SK-N-SH treated with all-trans-retinoic acid at 6 μM for 48 hours (cell line): ENCODE data around the gene SPATA18.

Experiments used
- ATAC-seq: fragments of 200-7000 bp; cut with Tn5 transposase; 3 replicates; pipeline ENCODE4 v1.9.1; 2020; ENCODE audit warnings: mild to moderate bottlenecking, moderate library complexity
- ARNTL ChIP-seq: fragments of 450-650 bp; formaldehyde crosslinking; IDR thresholded peaks from 2 replicates; pipeline ENCODE4 v1.5.0; 2020; ENCODE audit warnings: low read depth, mild to moderate bottlenecking, moderate library complexity, borderline replicate concordance
- CREB5 ChIP-seq: fragments of 250-450 bp; sonication (Bioruptor Pico); IDR thresholded peaks from 2 replicates; pipeline ENCODE4 v1.5.1; 2020; ENCODE audit warnings: low read depth, mild to moderate bottlenecking, moderate library complexity
- CSDC2 ChIP-seq: fragments of 250-450 bp; sonication (Bioruptor Pico); IDR thresholded peaks from 2 replicates; pipeline ENCODE4 v1.5.0; 2020; ENCODE audit warnings: mild to moderate bottlenecking, moderate library complexity
- CSRNP3 ChIP-seq: fragments of 250-450 bp; sonication (Bioruptor Pico); IDR thresholded peaks from 2 replicates; pipeline ENCODE4 v1.5.1; 2021; ENCODE audit warnings: mild to moderate bottlenecking, moderate library complexity
- ESRRG ChIP-seq: fragments of 250-450 bp; sonication (Bioruptor Pico); IDR thresholded peaks from 2 replicates; pipeline ENCODE4 v1.6.1; 2021; ENCODE audit warnings: mild to moderate bottlenecking
- GLIS3 ChIP-seq: fragments of 250-450 bp; sonication (Bioruptor Pico); IDR thresholded peaks from 2 replicates; pipeline ENCODE4 v1.5.0; 2020; ENCODE audit warnings: mild to moderate bottlenecking, moderate library complexity
- ISL1 ChIP-seq: fragments of 250-450 bp; sonication (Bioruptor Pico); IDR thresholded peaks from 2 replicates; pipeline ENCODE4 v2.1.2; 2022; ENCODE audit warnings: mild to moderate bottlenecking, moderate library complexity
- OSR1 ChIP-seq: fragments of 250-450 bp; sonication (Bioruptor Pico); IDR thresholded peaks from 2 replicates; pipeline ENCODE4 v1.8.0; 2022; ENCODE audit warnings: moderate library complexity, mild to moderate bottlenecking, inconsistent platforms
- PPARA ChIP-seq: fragments of 250-450 bp; sonication (Bioruptor Pico); IDR thresholded peaks from 2 replicates; pipeline ENCODE4 v1.5.0; 2020; ENCODE audit warnings: mild to moderate bottlenecking, borderline replicate concordance
- RARB ChIP-seq: fragments of 250-450 bp; sonication (Bioruptor Pico); IDR thresholded peaks from 2 replicates; pipeline ENCODE4 v1.8.0; 2021; ENCODE audit warnings: mild to moderate bottlenecking, moderate library complexity
- SNAI2 ChIP-seq: fragments of 250-450 bp; sonication (Bioruptor Pico); IDR thresholded peaks from 2 replicates; pipeline ENCODE4 v1.5.0; 2020; ENCODE audit warnings: mild to moderate bottlenecking, moderate library complexity
- TCF4 ChIP-seq: fragments of 250-450 bp; sonication (Bioruptor Pico); IDR thresholded peaks from 2 replicates; pipeline ENCODE4 v1.8.0; 2021; ENCODE audit warnings: mild to moderate bottlenecking, moderate library complexity, borderline replicate concordance
- TOX ChIP-seq: fragments of 250-450 bp; sonication (Bioruptor Pico); IDR thresholded peaks from 2 replicates; pipeline ENCODE4 v1.8.0; 2021; ENCODE audit warnings: mild to moderate bottlenecking, moderate library complexity, borderline replicate concordance
- TSHZ2 ChIP-seq: fragments of 250-450 bp; sonication (Bioruptor Pico); IDR thresholded peaks from 2 replicates; pipeline ENCODE4 v1.5.0; 2020; ENCODE audit warnings: mild to moderate bottlenecking, moderate library complexity
- ZC3H10 ChIP-seq: fragments of 250-450 bp; sonication (Bioruptor Pico); IDR thresholded peaks from 2 replicates; pipeline ENCODE4 v1.5.1; 2021; ENCODE audit warnings: mild to moderate bottlenecking, moderate library complexity
- ZFP3 ChIP-seq: fragments of 250-450 bp; sonication (Bioruptor Pico); IDR thresholded peaks from 2 replicates; pipeline ENCODE4 v1.5.0; 2020; ENCODE audit warnings: mild to moderate bottlenecking, moderate library complexity
- ZFP30 ChIP-seq: fragments of 450-650 bp; formaldehyde crosslinking; IDR thresholded peaks from 2 replicates; pipeline ENCODE4 v1.5.0; 2022; ENCODE audit warnings: mild to moderate bottlenecking, moderate library complexity
- ZNF565 ChIP-seq: fragments of 450-650 bp; formaldehyde crosslinking; conservative IDR thresholded peaks from 2 replicates; pipeline ENCODE4 v1.5.0; 2020; ENCODE audit warnings: low read depth, mild to moderate bottlenecking, moderate library complexity
- ZNF8 ChIP-seq: fragments of 450-650 bp; formaldehyde crosslinking; IDR thresholded peaks from 2 replicates; pipeline ENCODE4 v1.5.0; 2020; ENCODE audit warnings: mild to moderate bottlenecking, moderate library complexity
- TF ChIP-seq, protein P1 (sequence below): fragments of 250-450 bp; sonication (Bioruptor Pico); IDR thresholded peaks from 2 replicates; pipeline ENCODE4 v1.8.0; 2021; ENCODE audit warnings: low read depth, mild to moderate bottlenecking, moderate library complexity, borderline replicate concordance
- TF ChIP-seq, protein P2 (sequence below): fragments of 250-450 bp; sonication (Bioruptor Pico); IDR thresholded peaks from 2 replicates; pipeline ENCODE4 v1.8.0; 2020; ENCODE audit warnings: mild to moderate bottlenecking, moderate library complexity, borderline replicate concordance

SPATA18 gene

GRCh38 chr4:52093466-52093865, 42.4 kb downstream of the SPATA18 start:
- no peak for ATAC-seq
- TF ChIP-seq CSRNP3 (CRISPR knock-in tag) (no peak), ZC3H10 (CRISPR knock-in tag) (no peak), TSHZ2 (CRISPR knock-in tag) (no peak), ZFP30 (CRISPR knock-in tag) (no peak), ISL1 (CRISPR knock-in tag) (no peak), TCF4 (CRISPR knock-in tag) (no peak), ARNTL (no peak), SNAI2 (CRISPR knock-in tag) (no peak), RARB (CRISPR knock-in tag) (no peak), TOX (CRISPR knock-in tag) (no peak), ZFP3 (CRISPR knock-in tag) (no peak), ZNF565 (CRISPR knock-in tag) (no peak), GLIS3 (CRISPR knock-in tag) (no peak), ESRRG (CRISPR knock-in tag) (no peak), CREB5 (CRISPR knock-in tag) (no peak), OSR1 (no peak)
- TF ChIP-seq, protein P1, sequence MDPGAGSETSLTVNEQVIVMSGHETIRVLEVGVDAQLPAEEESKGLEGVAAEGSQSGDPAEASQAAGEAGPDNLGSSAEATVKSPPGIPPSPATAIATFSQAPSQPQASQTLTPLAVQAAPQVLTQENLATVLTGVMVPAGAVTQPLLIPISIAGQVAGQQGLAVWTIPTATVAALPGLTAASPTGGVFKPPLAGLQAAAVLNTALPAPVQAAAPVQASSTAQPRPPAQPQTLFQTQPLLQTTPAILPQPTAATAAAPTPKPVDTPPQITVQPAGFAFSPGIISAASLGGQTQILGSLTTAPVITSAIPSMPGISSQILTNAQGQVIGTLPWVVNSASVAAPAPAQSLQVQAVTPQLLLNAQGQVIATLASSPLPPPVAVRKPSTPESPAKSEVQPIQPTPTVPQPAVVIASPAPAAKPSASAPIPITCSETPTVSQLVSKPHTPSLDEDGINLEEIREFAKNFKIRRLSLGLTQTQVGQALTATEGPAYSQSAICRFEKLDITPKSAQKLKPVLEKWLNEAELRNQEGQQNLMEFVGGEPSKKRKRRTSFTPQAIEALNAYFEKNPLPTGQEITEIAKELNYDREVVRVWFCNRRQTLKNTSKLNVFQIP (CRISPR knock-in tag) = no peak
- TF ChIP-seq, all 23 proteins: peak for 0

- no peak for ATAC-seq
These were observed 43.5 kb downstream of the SPATA18 start for GRCh38 chr4:52094376-52095145.

More at GRCh38 chr4:52094376-52095145, 43.5 kb downstream of the SPATA18 start:
- TF ChIP-seq OSR1 (no peak), PPARA (CRISPR knock-in tag) (no peak), CSDC2 (CRISPR knock-in tag) (no peak), SNAI2 (CRISPR knock-in tag) (no peak), ZFP3 (CRISPR knock-in tag) (no peak), ZNF8 (CRISPR knock-in tag) (no peak), CREB5 (CRISPR knock-in tag) (no peak), ZNF565 (CRISPR knock-in tag) (no peak)
- TF ChIP-seq, protein P1 (CRISPR knock-in tag) = no peak
- TF ChIP-seq, protein P2, sequence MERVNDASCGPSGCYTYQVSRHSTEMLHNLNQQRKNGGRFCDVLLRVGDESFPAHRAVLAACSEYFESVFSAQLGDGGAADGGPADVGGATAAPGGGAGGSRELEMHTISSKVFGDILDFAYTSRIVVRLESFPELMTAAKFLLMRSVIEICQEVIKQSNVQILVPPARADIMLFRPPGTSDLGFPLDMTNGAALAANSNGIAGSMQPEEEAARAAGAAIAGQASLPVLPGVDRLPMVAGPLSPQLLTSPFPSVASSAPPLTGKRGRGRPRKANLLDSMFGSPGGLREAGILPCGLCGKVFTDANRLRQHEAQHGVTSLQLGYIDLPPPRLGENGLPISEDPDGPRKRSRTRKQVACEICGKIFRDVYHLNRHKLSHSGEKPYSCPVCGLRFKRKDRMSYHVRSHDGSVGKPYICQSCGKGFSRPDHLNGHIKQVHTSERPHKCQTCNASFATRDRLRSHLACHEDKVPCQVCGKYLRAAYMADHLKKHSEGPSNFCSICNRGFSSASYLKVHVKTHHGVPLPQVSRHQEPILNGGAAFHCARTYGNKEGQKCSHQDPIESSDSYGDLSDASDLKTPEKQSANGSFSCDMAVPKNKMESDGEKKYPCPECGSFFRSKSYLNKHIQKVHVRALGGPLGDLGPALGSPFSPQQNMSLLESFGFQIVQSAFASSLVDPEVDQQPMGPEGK (CRISPR knock-in tag) = no peak
